Stimulated activated naive CD8-positive, alpha-beta T cell treated with anti-CD3 and anti-CD28 coated beads, Interleukin-15, amount 100 ng/mL, for 72 hours (primary cell): ENCODE measurements around the gene SLC35B1.
"Not testable (repeated sequence)": the region's sequence is repeated elsewhere in the genome, so short reads cannot be mapped to it uniquely, and the experiment has no call there.

Source experiments
- ATAC-seq: fragments of 150-1000 bp; cut with Tn5 transposase; 2 replicates; pipeline ENCODE4 v1.10.0; 2021; ENCODE audit warnings: mild to moderate bottlenecking, moderate library complexity
- DNase-seq, 2 donors: peaks; one replicate each; pipeline ENCODE4 v3.0.0; 2021 to 2022
- H3K27ac Mint-ChIP-seq, 2 donors: one replicate each; pipeline ENCODE4 v1.8.0; 2022; ENCODE audit warnings: mild to moderate bottlenecking in 2 of 2, mixed read lengths in 2 of 2, moderate library complexity in 2 of 2
- H3K27me3 Mint-ChIP-seq: one replicate; pipeline ENCODE4 v1.8.0; 2022; ENCODE audit warnings: mixed read lengths
- H3K4me1 Mint-ChIP-seq: one replicate; pipeline ENCODE4 v1.8.0; 2022; ENCODE audit warnings: mild to moderate bottlenecking, mixed read lengths
- H3K4me3 Mint-ChIP-seq, 2 donors: one replicate each; pipeline ENCODE4 v1.8.0; 2022; ENCODE audit warnings: mild to moderate bottlenecking in 2 of 2, mixed read lengths in 2 of 2, moderate library complexity in 1 of 2
- H3K9me3 Mint-ChIP-seq, 2 donors: one replicate each; pipeline ENCODE4 v1.8.0; 2022; ENCODE audit warnings: mixed read lengths in 2 of 2

Gene SLC35B1

DNA sequence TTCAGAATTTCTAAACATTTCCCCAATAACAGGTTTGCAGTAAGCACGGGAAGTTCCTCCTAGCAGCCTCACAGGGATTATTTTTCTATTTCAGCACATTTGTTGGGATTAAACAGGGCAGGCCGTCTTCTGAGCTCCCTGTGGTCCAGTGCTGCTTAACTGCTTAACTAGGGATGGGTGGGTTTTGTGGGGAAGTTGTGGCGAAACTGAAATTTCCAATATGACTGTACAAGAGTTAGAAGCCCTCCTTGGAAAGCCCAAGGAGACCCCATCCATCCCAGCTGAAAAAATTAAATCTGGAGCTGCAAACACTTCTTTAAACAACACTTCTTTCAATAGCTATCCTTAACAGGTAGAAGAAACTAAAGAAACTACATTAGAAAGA, 33.9 kb upstream of the SLC35B1 start:
- DNase-seq (no peak), ATAC-seq (no peak)
- H3K9me3 Mint-ChIP-seq = peaks cover 0 to 5% of the 10 kb centered on the region in 2 donors
- H3K27ac Mint-ChIP-seq = peak overlapping the region; percentile 42 to 68
- no peaks in the 10 kb centered on the region for H3K27me3 Mint-ChIP-seq
- peak overlapping the region; percentile 95 to 98 for H3K4me3 Mint-ChIP-seq
- peaks cover 99% of the 10 kb centered on the region for H3K4me1 Mint-ChIP-seq

DNA sequence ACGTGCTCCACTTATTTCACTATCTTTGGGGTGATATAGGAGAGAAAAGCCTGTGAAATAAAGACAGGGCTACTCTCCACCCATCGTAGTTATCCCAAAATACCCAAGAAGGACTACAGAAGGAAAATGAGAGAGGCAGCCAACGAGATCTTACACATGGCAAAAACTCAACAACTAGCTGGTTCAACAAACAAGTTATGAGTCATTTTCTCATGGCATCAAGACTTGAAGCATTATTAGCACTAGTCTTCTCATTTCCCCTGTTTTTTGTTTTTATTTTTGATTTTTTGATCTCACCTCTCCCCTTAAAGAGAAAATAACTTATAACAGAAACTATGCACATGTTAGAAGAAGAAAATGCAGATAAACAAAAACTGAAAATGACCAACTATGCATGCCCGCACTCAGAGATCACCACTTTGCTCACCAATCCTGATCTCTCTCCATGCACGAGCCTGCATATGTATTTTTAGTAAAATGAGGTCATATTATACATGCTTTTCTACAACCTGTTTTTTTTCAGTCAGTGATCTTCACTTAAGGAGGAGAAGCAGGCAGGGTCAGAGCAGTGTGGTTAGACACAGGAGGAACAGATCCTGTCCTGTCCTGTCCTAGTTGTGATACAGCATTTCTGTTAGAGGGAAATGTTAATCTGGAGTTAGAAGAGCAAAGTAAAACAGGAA, 33.4 kb upstream of the SLC35B1 start:
- H3K9me3 Mint-ChIP-seq = peaks cover 0 to 5% of the 10 kb centered on the region in 2 donors
- ATAC-seq (no peak), DNase-seq (no peak)
- H3K4me1 Mint-ChIP-seq = peaks cover 99% of the 10 kb centered on the region
- peak overlapping the region; percentile 68 to 100 for H3K27ac Mint-ChIP-seq
- H3K4me3 Mint-ChIP-seq = peak overlapping the region; percentile 95 to 98
- no peaks in the 10 kb centered on the region for H3K27me3 Mint-ChIP-seq

DNA sequence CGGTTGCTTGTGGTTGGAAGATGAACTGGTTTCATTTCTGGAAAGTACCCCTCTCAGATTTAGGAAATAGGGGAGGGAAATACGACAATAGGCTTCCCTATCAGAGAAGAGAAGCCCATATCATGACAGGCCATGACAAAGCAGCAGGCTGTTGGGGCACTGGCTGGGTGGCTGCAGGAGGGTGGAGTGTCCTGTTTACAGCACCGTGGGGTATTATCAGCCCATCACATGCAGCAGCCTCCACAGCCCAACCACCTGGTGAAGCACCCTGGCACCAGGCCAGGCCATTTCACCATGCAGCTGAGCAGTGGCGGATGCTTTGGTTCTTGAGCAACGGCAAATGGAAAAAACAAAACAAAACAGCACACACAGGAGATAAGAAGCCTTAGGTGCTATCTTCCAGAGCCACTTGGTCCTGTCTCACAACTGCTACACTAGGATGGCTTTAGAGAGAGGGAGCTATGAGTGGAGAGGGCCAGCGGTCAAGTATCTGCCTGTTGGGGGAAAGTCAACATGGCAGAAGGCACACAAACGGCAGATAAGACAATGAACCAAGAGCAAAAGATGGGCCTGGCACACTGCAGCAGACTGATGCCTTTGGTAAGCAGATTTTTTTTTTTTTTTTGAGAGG, 32.0 kb upstream of the SLC35B1 start:
- Mint-ChIP-seq H3K27me3 (no peaks in the 10 kb centered on the region), H3K27ac (peak overlapping the region; percentile 98 to 100), H3K4me1 (peaks cover 85% of the 10 kb centered on the region), H3K9me3 (no peaks in the 10 kb centered on the region), H3K4me3 (peak overlapping the region; percentile 95 to 98)
- DNase-seq (peak; percentile 80 to 92), ATAC-seq (peak; percentile 99)

DNA sequence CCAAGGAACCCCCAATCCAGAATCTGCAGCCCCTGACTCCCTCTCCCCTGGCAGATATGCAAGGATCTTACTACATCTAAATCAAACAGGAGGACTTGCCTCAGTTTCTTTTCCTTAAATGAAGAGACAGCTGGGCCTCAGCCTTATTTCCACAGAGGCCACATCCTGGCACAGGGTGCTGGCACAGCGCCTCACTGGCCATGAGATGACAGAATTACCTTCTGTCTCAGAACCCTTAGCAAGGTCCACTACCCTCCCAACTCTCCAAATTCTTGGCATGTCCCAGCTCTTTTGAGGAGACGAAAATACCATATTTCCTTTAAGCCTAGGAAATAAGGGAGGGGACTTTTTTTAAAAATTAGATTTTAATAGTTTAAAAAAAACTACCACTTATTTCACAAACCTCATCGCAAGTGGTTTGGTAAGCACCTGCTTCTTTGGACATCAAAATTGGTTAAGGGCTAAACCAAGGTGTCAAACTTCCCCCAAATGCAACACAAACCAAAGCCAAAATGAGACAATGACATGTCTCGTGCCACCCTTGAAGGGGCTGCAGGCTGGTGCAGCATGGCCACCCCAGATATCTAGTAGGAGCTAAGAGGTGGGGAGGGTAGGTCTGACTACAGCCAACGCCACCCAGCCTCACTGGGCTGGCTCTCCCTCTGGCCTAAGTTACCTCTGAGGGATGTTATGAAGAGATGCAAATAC, 30.8 kb upstream of the SLC35B1 start:
- H3K27ac Mint-ChIP-seq = peak overlapping the region; percentile 89 to 98

DNA sequence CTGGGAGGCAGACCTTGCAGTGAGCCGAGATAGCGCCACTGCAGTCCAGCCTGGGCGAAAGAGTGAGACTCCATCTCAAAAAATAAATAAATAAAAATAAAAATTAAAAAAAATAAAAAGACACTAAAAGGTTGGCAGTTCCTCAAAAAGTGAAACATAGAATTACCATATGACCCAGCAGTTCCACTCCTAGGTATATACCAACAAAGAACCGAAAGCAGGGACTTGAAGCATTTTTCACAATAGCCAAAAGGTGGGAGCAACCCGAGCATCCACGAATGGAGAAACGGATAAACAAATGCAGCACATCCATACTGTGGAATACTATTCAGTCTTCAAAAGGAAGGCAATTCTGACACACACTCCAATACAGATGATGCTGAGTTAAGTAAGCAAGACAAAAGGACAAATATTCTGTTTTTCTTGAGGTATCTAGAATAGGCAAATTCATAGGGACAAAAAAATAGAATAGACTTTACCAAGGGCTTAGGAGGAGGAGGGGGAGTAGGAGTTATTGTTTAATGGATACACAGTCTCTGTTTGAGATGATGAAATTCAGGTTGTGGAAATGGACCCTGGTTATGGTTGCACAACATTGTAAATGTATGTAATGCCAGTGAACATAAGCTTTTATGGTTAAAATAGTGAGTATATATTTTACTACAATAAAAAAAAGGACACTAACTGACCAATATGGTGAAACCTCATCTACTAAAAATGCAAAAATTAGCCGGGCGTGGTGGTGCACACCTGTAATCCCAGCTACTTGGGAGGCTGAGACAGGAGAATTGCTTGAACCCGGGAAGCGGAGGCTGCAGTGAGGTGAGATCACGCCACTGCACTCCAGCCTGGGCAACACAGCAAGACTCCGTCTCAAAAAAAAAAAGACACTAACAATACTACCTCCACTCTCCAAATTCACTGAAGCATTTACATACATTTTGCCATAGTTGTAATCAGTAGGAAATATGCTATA, 27.0 kb upstream of the SLC35B1 start:
- Mint-ChIP-seq H3K4me3 (no peak overlapping the region), H3K27ac (no peak overlapping the region), H3K4me1 (peaks cover 59% of the 10 kb centered on the region)

More for the DNA sequence above, 30.8 kb upstream of the SLC35B1 start:
- ATAC-seq = no peak
- no peaks in the 10 kb centered on the region for H3K9me3 Mint-ChIP-seq
- H3K27me3 Mint-ChIP-seq = no peaks in the 10 kb centered on the region
- peaks cover 74% of the 10 kb centered on the region for H3K4me1 Mint-ChIP-seq
- no peak for DNase-seq
- peak overlapping the region; percentile 95 to 98 for H3K4me3 Mint-ChIP-seq

DNA sequence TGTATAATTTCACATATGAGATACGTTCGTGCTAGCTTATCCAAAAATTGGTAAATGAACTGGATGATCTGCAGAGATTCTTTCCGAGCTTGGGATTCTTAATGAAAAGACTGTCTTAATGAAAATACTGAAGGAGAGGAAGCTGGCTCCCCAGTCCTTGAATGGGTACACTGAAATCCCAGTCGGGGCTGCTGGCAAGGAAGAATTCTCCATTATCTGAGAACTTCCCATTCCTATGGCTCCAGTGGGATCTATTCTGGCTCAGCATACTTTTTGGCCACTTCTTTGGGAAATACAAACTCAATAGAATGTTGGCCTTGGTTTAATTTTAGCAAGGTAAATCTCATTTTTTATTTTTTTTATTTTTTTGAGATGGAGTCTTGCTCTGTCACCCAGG, 23.7 kb upstream of the SLC35B1 start:
- Mint-ChIP-seq H3K27ac (peak overlapping the region in 1 of 2 donors; percentile 60), H3K27me3 (no peaks in the 10 kb centered on the region), H3K4me1 (peaks cover 54% of the 10 kb centered on the region), H3K4me3 (no peak overlapping the region), H3K9me3 (no peaks in the 10 kb centered on the region)
- DNase-seq = no peak
- ATAC-seq = no peak

More for the DNA sequence above, 27.0 kb upstream of the SLC35B1 start:
- ATAC-seq (no peak), DNase-seq (no peak)
- H3K27me3 Mint-ChIP-seq = no peaks in the 10 kb centered on the region
- H3K9me3 Mint-ChIP-seq = no peaks in the 10 kb centered on the region

DNA sequence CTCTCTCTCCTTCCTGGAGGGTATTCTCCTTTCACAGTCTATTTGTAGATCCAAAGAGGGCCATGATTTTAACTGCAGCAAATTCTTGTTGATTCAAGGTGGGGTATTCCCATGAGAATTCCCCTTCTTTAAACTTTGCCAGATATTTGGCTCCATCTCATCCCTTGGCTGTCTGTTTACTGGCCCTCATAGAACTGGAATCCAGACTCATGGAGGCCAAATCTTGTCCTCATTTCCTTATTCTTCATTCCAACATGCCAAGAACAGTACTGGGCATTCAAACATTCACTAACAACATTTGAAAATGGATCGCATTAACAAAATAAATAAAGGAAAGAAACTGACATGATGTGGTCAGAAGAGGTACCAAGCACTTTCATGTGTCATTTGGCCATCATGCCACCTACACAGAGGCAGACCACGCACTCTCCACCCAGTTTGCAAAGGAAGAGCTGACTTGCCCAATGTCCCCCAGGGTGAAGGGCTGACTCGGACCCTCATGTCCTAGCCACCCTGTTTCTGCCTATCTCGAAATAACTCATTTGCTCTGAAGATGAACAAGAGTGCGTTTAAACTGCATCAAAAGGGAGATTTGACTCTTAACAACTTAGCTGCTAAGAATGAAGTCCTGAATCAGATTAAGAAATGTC, 23.1 kb upstream of the SLC35B1 start:
- H3K4me1 Mint-ChIP-seq = peaks cover 51% of the 10 kb centered on the region
- H3K4me3 Mint-ChIP-seq = no peak overlapping the region
- no peak for ATAC-seq
- DNase-seq = no peak
- no peaks in the 10 kb centered on the region for H3K9me3 Mint-ChIP-seq
- H3K27me3 Mint-ChIP-seq = no peaks in the 10 kb centered on the region
- peak overlapping the region in 1 of 2 donors; percentile 60 for H3K27ac Mint-ChIP-seq

DNA sequence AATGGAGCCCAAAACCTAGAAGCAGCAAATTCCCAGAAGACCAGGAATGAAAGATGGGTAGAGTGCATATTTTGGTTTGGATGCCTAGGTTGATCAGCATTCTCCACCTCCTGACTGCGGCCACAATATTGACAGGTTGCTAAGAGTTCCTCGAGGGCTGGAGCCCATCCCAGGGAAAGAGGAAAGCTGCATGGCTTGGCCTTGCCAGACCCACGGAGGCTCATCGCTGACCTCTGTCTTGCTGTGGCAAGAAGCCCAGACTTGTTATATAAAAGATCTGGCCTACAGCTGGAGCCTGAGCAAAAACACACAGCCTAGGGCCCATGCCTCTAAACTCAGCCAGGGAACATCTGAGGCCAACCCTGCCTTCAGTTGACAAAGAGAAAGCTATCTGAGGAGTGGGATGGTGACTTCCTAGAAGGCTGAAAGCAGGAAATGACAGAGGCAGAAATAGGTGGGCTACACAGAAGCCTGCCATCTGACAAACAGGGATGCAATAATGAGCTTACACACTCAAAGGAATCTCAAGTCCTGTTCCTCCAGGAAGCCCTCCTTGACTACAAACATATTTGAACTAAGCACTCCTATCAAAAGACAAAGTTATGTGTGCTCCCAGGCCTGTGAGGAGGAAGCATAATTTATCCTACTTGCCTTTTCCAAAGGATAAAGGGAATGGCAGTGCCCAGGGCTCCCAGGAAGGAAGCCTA, 22.5 kb upstream of the SLC35B1 start:
- Mint-ChIP-seq H3K27ac (peak overlapping the region in 1 of 2 donors; percentile 42), H3K4me3 (no peak overlapping the region)
- ATAC-seq = no peak

DNA sequence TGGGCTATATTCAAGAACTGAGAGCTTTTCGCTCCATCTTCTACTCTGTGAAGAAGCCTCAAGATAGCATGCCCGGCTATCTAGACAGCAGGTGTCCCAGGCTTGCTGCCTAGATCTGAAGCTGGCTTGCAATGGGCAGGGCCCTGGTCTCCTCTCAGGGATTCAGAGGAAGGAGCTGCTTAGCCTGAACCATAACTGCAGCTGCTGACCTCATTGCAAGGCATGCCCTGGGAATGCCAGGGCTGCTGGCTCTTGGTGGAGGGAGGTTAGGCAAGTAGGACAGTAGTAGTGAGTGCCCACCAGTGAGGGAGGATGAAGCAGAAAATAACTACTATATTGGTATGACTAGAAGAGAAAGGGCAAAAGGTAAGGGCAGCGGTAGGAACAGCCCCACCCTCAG, 21.3 kb upstream of the SLC35B1 start:
- Mint-ChIP-seq H3K27me3 (no peaks in the 10 kb centered on the region), H3K4me1 (peaks cover 64% of the 10 kb centered on the region), H3K4me3 (peak overlapping the region in 1 of 2 donors; percentile 13), H3K27ac (peak overlapping the region in 1 of 2 donors; percentile 65), H3K9me3 (peaks cover 5% of the 10 kb centered on the region in 2 donors)
- DNase-seq = no peak
- ATAC-seq = no peak

More for the DNA sequence above, 22.5 kb upstream of the SLC35B1 start:
- no peak for DNase-seq
- no peaks in the 10 kb centered on the region for H3K27me3 Mint-ChIP-seq
- peaks cover 5% of the 10 kb centered on the region in 2 donors for H3K9me3 Mint-ChIP-seq
- H3K4me1 Mint-ChIP-seq = peaks cover 56% of the 10 kb centered on the region

DNA sequence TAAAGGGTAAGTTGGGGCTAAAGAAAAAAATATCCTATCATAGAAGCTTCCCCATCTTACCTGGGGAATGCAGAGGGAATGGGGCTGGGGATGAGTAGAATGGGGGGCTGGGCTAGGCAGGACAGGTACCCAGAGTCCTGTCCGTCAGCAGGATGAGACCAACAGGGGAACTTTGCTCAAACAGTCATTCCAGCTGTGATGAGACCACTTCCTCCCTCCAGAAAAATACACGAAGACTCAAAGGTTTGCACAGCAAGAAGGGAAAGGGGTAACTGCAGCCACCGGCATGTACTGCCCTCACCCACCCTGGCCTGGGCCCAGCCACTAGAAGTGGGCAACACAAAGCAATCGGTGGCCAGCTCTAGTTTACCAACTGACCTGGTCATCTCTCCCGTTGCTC, 20.7 kb upstream of the SLC35B1 start:
- Mint-ChIP-seq H3K27me3 (no peaks in the 10 kb centered on the region), H3K4me1 (peaks cover 71% of the 10 kb centered on the region), H3K4me3 (peak overlapping the region in 1 of 2 donors; percentile 13), H3K27ac (peak overlapping the region in 1 of 2 donors; percentile 4), H3K9me3 (peaks cover 5% of the 10 kb centered on the region in 2 donors)
- DNase-seq (no peak), ATAC-seq (peak; percentile 79)

DNA sequence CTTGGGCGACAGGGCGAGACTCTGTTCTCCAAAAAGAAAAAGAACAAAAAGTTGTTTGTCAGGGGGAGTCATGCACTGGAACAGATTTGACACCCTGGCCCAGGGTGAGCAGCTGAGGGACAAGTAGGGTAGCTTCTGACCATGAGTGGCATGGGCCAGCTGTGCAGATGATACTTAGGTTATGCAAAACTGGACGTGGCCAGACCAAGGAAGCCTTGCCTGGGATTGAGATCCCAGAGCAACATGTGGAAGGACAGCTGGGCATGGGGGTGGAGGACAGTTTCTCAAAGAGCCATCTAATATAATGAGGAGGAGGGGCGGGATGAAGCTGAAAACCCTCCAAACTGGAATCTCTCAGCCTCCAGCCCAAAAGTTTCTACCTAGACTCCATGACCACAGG, 19.6 kb upstream of the SLC35B1 start:
- Mint-ChIP-seq H3K9me3 (peaks cover 5% of the 10 kb centered on the region in 2 donors), H3K4me1 (peaks cover 76% of the 10 kb centered on the region)

DNA sequence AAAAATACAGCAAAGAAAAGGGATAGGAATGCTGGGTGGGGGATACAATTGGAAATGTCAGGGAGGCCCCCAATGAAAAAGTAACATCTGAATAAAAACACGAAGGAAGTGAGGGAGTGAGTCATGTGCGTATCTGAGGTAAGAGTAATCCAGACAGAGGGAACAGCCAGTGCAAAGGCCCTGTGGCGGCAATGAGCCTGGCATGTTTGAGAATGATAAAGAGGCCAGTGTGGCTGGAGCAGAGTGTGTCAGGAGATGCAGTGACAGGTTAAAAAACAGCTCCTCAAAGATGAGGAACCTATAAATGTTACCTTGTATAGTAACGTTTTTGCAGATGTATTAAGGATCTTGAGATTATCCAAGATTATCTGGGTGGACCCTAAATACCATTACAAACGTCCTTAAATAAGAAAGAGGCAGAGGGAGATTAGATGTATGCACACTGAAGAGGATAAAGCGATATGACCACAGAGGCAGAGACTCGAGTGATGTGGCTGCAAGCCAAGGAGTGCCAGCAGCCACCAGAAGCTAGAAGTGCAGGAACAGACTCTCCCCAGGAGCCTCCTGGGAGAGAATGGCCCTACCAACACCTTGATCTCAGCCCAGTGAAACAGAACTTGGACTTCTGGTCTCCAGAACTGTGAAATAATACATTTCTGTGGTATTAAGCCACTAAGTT, 17.8 kb upstream of the SLC35B1 start:
- no peaks in the 10 kb centered on the region for H3K27me3 Mint-ChIP-seq
- peaks cover 71% of the 10 kb centered on the region for H3K4me1 Mint-ChIP-seq
- H3K4me3 Mint-ChIP-seq = no peak overlapping the region
- DNase-seq = no peak
- no peak overlapping the region for H3K27ac Mint-ChIP-seq
- ATAC-seq = no peak
- H3K9me3 Mint-ChIP-seq = peaks cover 5% of the 10 kb centered on the region in 2 donors

More for the DNA sequence above, 19.6 kb upstream of the SLC35B1 start:
- Mint-ChIP-seq H3K27ac (peak overlapping the region in 1 of 2 donors; percentile 5), H3K27me3 (no peaks in the 10 kb centered on the region), H3K4me3 (no peak overlapping the region)
- no peak for ATAC-seq
- DNase-seq = no peak

DNA sequence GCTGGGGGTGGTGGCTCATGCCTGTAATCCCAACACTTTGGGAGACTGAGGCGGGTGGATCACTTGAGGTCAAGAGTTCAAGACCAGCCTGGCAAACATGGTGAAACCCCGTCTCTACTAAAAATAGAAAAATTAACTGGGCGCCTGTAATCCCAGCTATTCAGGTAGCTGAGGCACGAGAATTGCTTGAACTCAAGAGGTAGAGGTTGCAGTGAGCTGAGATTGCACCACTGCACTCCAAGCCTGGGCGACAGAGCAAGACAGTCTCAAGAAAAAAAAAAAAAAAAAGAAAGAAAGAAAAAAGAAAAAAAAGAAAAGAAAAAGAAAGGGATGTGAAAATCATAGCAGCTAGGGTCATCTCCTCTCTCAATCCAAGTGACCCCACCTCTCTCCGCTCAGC, 16.8 kb upstream of the SLC35B1 start:
- not testable (repeated sequence) for H3K4me3 Mint-ChIP-seq, H3K9me3 Mint-ChIP-seq, ATAC-seq, DNase-seq, H3K27ac Mint-ChIP-seq, H3K27me3 Mint-ChIP-seq
- H3K4me1 Mint-ChIP-seq = peaks cover 60% of the 10 kb centered on the region
